Heart left ventricle (tissue), 16 donors: Measurements from ENCODE around the gene C1orf105. TPM values are rescaled to one million over a fixed set of nuclear protein-coding genes. Genes with fewer than 3 reads are reported as not detected.

Experiments
- ATAC-seq, 4 donors: fragments of 200-7000 bp; cut with Tn5 transposase; one replicate each; pipeline ENCODE4 v1.9.1; 2020 to 2022; ENCODE audit warnings: moderate library complexity in 4 of 4, mild to moderate bottlenecking in 3 of 4, moderate number of reproducible peaks in 1 of 4
- DNase-seq, 5 donors: peaks; one replicate each; pipeline ENCODE4 v3.0.0-alpha.2; 2020
- H3K27ac ChIP-seq, 12 donors: fragments of 200-600 bp; sonication (generic) in 4 of 12; one replicate each; pipeline versions ENCODE4 v1.5.0 to v1.8.0; 2016 to 2022; ENCODE audit warnings: mild to moderate bottlenecking in 2 of 12
- H3K27me3 ChIP-seq, 9 donors: fragments of 200-600 bp; sonication (generic) in 2 of 9; one replicate each; pipeline versions ENCODE4 v1.5.1 to v1.8.0; 2016 to 2022; ENCODE audit warnings: mild to moderate bottlenecking in 3 of 9
- H3K36me3 ChIP-seq, 9 donors: fragments of 200-600 bp; sonication (generic) in 2 of 9; one replicate each; pipeline versions ENCODE4 v1.5.0 to v1.8.0; 2018 to 2022; ENCODE audit warnings: mild to moderate bottlenecking in 2 of 9
- H3K4me1 ChIP-seq, 12 donors: fragments of 200-600 bp; sonication (generic) in 4 of 12; one replicate each; pipeline versions ENCODE4 v1.5.0 to v1.8.0; 2016 to 2022; ENCODE audit warnings: mild to moderate bottlenecking in 3 of 12
- H3K4me3 ChIP-seq, 12 donors: fragments of 200-600 bp; sonication (generic) in 4 of 12; one replicate each; pipeline versions ENCODE4 v1.5.0 to v1.8.0; 2017 to 2022; ENCODE audit warnings: mild to moderate bottlenecking in 9 of 12, moderate library complexity in 4 of 12
- H3K9me3 ChIP-seq, 12 donors: fragments of 200-600 bp; sonication (generic) in 4 of 12; one replicate each; pipeline versions ENCODE4 v1.5.0 to v1.8.0; 2016 to 2022; ENCODE audit warnings: mild to moderate bottlenecking in 1 of 12
- CTCF ChIP-seq, 12 donors: fragments of 200-600 bp; sonication (generic) in 4 of 12; IDR thresholded peaks; one replicate each; pipeline versions ENCODE4 v1.5.0 to v1.8.0; 2018 to 2022; ENCODE audit warnings: antibody characterized with exemption in 12 of 12, mild to moderate bottlenecking in 5 of 12
- POLR2A ChIP-seq, 2 donors: fragments of 450-650 bp; IDR thresholded peaks; one replicate each; pipeline ENCODE4 v1.6.1; 2017; ENCODE audit warnings: antibody characterized with exemption in 2 of 2, mild to moderate bottlenecking in 2 of 2, moderate library complexity in 2 of 2
- WGBS, 4 donors: extraction: QIAGEN DNeasy Blood & Tissue Kit in 2 of 4; methylation state at CpG; one replicate each; pipeline versions ENCODE4 v1.1.5 to v1.1.7; 2013 to 2018; 5-methylcytosine and 5-hydroxymethylcytosine counted together
- intact Hi-C, 10 donors: fragments of 100-400 bp; cut with DNase I; formaldehyde crosslinking; loops; one replicate each; pipeline versions ENCODE4 v1.11.1 to v1.14.2; 2022
- polyA plus RNA-seq, 2 donors: library from polyadenylated mRNA; stranded (reverse); fragments of 200-250 nt; gene quantifications; one replicate each; pipeline ENCODE4 v1.2.3, GENCODE V29; 2013
- total RNA-seq, 9 donors: library from RNA; depleted of rRNA in 2 of 9; stranded (reverse); fragments of >200 nt in 2 of 9; fragmentation: NEBNext Ultra II Directional in 3 of 9; extraction: Animal tissue kit (Norgen Biotek cat#: 25700) in 3 of 9; gene quantifications; one replicate each; pipeline versions ENCODE4 v1.1.0 to v1.2.4, GENCODE V29; 2016 to 2023
- donor health status: ischemic (EF 13 %, LVEDD 7.1; RV severe dilation, severe dysfunction).
- donor health status: healthy with polysubstance abuse.
- donor health status: DM: no; HTN: yes; CAD: no.
- donor health status: DM: no; HTN: no; CAD: no.
- donor health status: ischemic (EF 25% LVEDD 6.9; RV normal size, moderate dysfunction).
- donor health status: ischemic (EF 25% LVEDD 5.7; RV mildly dilated, moderate dysfunction).
- donor health status: healthy.
- donor health status: DM: yes; HTN: yes; CAD: no.
- donor health status: ischemic (EF 35%, LVEDD 5.7; RV mildly dilated, moderate dysfunction).
- donor health status: nonischemic (EF 11% LVEDD 7.7; RV severe dilation, severe dysfunction).
- donor health status: DM: yes; HTN: yes; CAD: no.
- donor health status: PGD.
- donor health status: ischemic (EF 29% LVEDD 5.4; RV normal size, mild dysfunction).
- donor health status: nonischemic (EF 23%, LVEDD 6.1; RV moderate dilation, normal function).

Gene C1orf105
- total and polyA plus RNA-seq, 11 donors, result 1.2 to 39.8 (median 6.7) TPM

- intact Hi-C loops, result loop anchor here in 4 of 10 donors (5.0 kb wide), 2 partner anchors 420 to 425 kb away; no protein-coding TSS in a partner anchor
- Histone ChIP-seq H3K4me3 (no peak overlapping the region), H3K27me3 (no peaks in the 10 kb centered on the region), H3K36me3 (no peaks in the 10 kb centered on the region), H3K4me1 (peaks cover 0 to 12% (median 0%) of the 10 kb centered on the region in 12 donors), H3K27ac (peak overlapping the region in 1 of 12 donors; percentile 21), H3K9me3 (no peaks in the 10 kb centered on the region)
- 94 to 98% (median 98%) methylated on average over 2 of the region's 2 CpGs for WGBS, 4 donors
- ATAC-seq, result no peak
- no peak for TF ChIP-seq CTCF (IDR thresholded peaks at IDR 0.05)
- TF ChIP-seq POLR2A (IDR thresholded peaks at IDR 0.05), result no peak
- no peak for DNase-seq
Observed at GRCh38 chr1:172427191-172427590, 6.7 kb downstream of the C1orf105 start.

GRCh38 chr1:172429331-172430127, 9.0 kb downstream of the C1orf105 start:
- intact Hi-C loops, result loop anchor here in 4 of 10 donors (5.0 kb wide), 2 partner anchors 422 to 427 kb away; no protein-coding TSS in a partner anchor
- peak; percentile 42 to 82 (median 67) for TF ChIP-seq CTCF (IDR thresholded peaks at IDR 0.05)
- TF ChIP-seq POLR2A (IDR thresholded peaks at IDR 0.05), result no peak
- 89 to 95% (median 92%) methylated on average over 1 of the region's 1 CpG for WGBS, 4 donors

GRCh38 chr1:172430128-172430454, 9.6 kb downstream of the C1orf105 start:
- peaks cover 0 to 12% (median 0%) of the 10 kb centered on the region in 12 donors for H3K4me1 ChIP-seq
- 86 to 94% (median 91%) methylated on average over 1 of the region's 1 CpG for WGBS, 4 donors
- H3K27me3 ChIP-seq, result no peaks in the 10 kb centered on the region
- H3K9me3 ChIP-seq, result peaks cover 0 to 6% (median 0%) of the 10 kb centered on the region in 12 donors
- intact Hi-C loops, result no loop called here
- TF ChIP-seq POLR2A (IDR thresholded peaks at IDR 0.05) (no peak), CTCF (IDR thresholded peaks at IDR 0.05) (no peak)
- ATAC-seq (no peak), DNase-seq (no peak)
- no peak overlapping the region for H3K4me3 ChIP-seq
- no peak overlapping the region for H3K27ac ChIP-seq
- no peaks in the 10 kb centered on the region for H3K36me3 ChIP-seq

More at GRCh38 chr1:172429331-172430127, 9.0 kb downstream of the C1orf105 start:
- ATAC-seq, result peak in 3 of 4 donors; percentile 45 to 54 (median 52)
- DNase-seq, result peak in 1 of 5 donors; percentile 13
- Histone ChIP-seq H3K4me3 (no peak overlapping the region), H3K36me3 (no peaks in the 10 kb centered on the region), H3K9me3 (peaks cover 0 to 6% (median 0%) of the 10 kb centered on the region in 12 donors), H3K27me3 (no peaks in the 10 kb centered on the region), H3K27ac (no peak overlapping the region), H3K4me1 (peaks cover 0 to 12% (median 0%) of the 10 kb centered on the region in 12 donors)

GRCh38 chr1:172431204-172431603, 10.7 kb downstream of the C1orf105 start:
- intact Hi-C loops, result no loop called here
- no peak for DNase-seq

More at GRCh38 chr1:172431204-172431603, 10.7 kb downstream of the C1orf105 start:
- TF ChIP-seq POLR2A (IDR thresholded peaks at IDR 0.05), result no peak
- TF ChIP-seq CTCF (IDR thresholded peaks at IDR 0.05), result no peak
- H3K4me3 ChIP-seq, result no peak overlapping the region
- H3K27me3 ChIP-seq, result no peaks in the 10 kb centered on the region
- H3K27ac ChIP-seq, result no peak overlapping the region
- no peak for ATAC-seq
- 87 to 91% (median 90%) methylated on average over 2 of the region's 2 CpGs for WGBS, 4 donors
- H3K4me1 ChIP-seq, result peaks cover 0 to 12% (median 0%) of the 10 kb centered on the region in 12 donors
- no peaks in the 10 kb centered on the region for H3K36me3 ChIP-seq
- peaks cover 0 to 12% (median 0%) of the 10 kb centered on the region in 12 donors for H3K9me3 ChIP-seq
